Measurements from ENCODE around the gene TCF7L1.
A peak's percentile ranks its signal among the peaks of the same experiment; 100 is the strongest.

Gene TCF7L1

GRCh38 chr2:85255456-85255812, 122.2 kb downstream of the TCF7L1 start:
- DNase-seq (ENCODE audit: low read depth): no peak

- no peak for DNase-seq (ENCODE audit: low read depth)
Observed at GRCh38 chr2:85255813-85256594, 122.8 kb downstream of the TCF7L1 start.

GRCh38 chr2:85257359-85257969, 124.3 kb downstream of the TCF7L1 start:
- no peak for DNase-seq (ENCODE audit: low read depth)

GRCh38 chr2:85257970-85258605, 124.9 kb downstream of the TCF7L1 start:
- DNase-seq (ENCODE audit: low read depth): no peak

GRCh38 chr2:85259101-85259590, 126.0 kb downstream of the TCF7L1 start:
- DNase-seq (ENCODE audit: low read depth): no peak

- no peak for DNase-seq (ENCODE audit: low read depth)
Observed at GRCh38 chr2:85259879-85260278, 126.7 kb downstream of the TCF7L1 start.

- no peak for DNase-seq (ENCODE audit: low read depth)
Observed at GRCh38 chr2:85263591-85263990, 130.4 kb downstream of the TCF7L1 start.

GRCh38 chr2:85264471-85264870, 131.3 kb downstream of the TCF7L1 start:
- no peak for DNase-seq (ENCODE audit: low read depth)

- DNase-seq (ENCODE audit: low read depth): no peak
Observed at GRCh38 chr2:85265304-85265703, 132.1 kb downstream of the TCF7L1 start.

GRCh38 chr2:85266146-85267041, 133.2 kb downstream of the TCF7L1 start:
- DNase-seq (ENCODE audit: low read depth): peak; percentile 54

- DNase-seq (ENCODE audit: low read depth): no peak
Observed at GRCh38 chr2:85269959-85270358, 136.8 kb downstream of the TCF7L1 start.

- DNase-seq (ENCODE audit: low read depth): no peak
Observed at GRCh38 chr2:85272357-85272756, 139.2 kb downstream of the TCF7L1 start.

- no peak for DNase-seq (ENCODE audit: low read depth)
Observed at GRCh38 chr2:85273738-85274731, 140.8 kb downstream of the TCF7L1 start.

- DNase-seq (ENCODE audit: low read depth): no peak
Observed at GRCh38 chr2:85275984-85276540, 142.9 kb downstream of the TCF7L1 start.

- no peak for DNase-seq (ENCODE audit: low read depth)
Observed at GRCh38 chr2:85276571-85277118, 143.5 kb downstream of the TCF7L1 start.

GRCh38 chr2:85277416-85278158, 144.4 kb downstream of the TCF7L1 start:
- DNase-seq (ENCODE audit: low read depth): no peak

- no peak for DNase-seq (ENCODE audit: low read depth)
Observed at GRCh38 chr2:85278361-85278760, 145.2 kb downstream of the TCF7L1 start.

- DNase-seq (ENCODE audit: low read depth): no peak
Observed at GRCh38 chr2:85281553-85281952, 148.4 kb downstream of the TCF7L1 start.

GRCh38 chr2:85282914-85283313, 149.7 kb downstream of the TCF7L1 start:
- DNase-seq (ENCODE audit: low read depth): no peak
